ENCODE data around the gene SEMA3C. TPM values are rescaled to one million over a fixed set of nuclear protein-coding genes. Genes with fewer than 3 reads are reported as not detected.

The SEMA3C gene
- total and polyA plus RNA-seq, 2 donors, result 2.8 to 5.6 TPM

- no peak for DNase-seq (ENCODE audit: low read depth in 6 of 9, low spot score in 9 of 9)
- no peak overlapping the region for H3K4me3 ChIP-seq (ENCODE audit: low read length in 2 of 2)
- 90% methylated on average over 3 of the region's 3 CpGs for WGBS
These were observed 1.8 kb downstream of the SEMA3C start for GRCh38 chr7:80916770-80917741.

GRCh38 chr7:80910228-80910627 is 8.6 kb downstream of the SEMA3C start:
- Histone ChIP-seq H3K27me3 (ENCODE audit: control insufficient read depth in 2 of 2, insufficient read depth in 1 of 2, low read length in 1 of 2) (no peaks in the 10 kb centered on the region), H3K4me1 (ENCODE audit: control insufficient read depth in 2 of 2, insufficient read depth in 2 of 2, low read length in 2 of 2) (no peaks in the 10 kb centered on the region), H3K36me3 (ENCODE audit: control insufficient read depth in 2 of 2, insufficient read depth in 2 of 2, low read length in 1 of 2) (no peaks in the 10 kb centered on the region), H3K9me3 (ENCODE audit: control insufficient read depth in 2 of 2, insufficient read depth in 1 of 2, low read length in 1 of 2) (no peaks in the 10 kb centered on the region), H3K4me3 (ENCODE audit: low read length in 2 of 2) (no peak overlapping the region), H3K27ac (ENCODE audit: low read depth in 1 of 2, low read length in 1 of 2) (no peak overlapping the region)
- no peak for DNase-seq (ENCODE audit: low read depth in 6 of 9, low spot score in 9 of 9)
- WGBS, result 94% methylated on average over 1 of the region's 1 CpG

More at GRCh38 chr7:80916770-80917741, 1.8 kb downstream of the SEMA3C start:
- H3K4me1 ChIP-seq (ENCODE audit: control insufficient read depth in 2 of 2, insufficient read depth in 2 of 2, low read length in 2 of 2), result peaks cover 0 to 3% of the 10 kb centered on the region in 2 donors
- no peaks in the 10 kb centered on the region for H3K9me3 ChIP-seq (ENCODE audit: control insufficient read depth in 2 of 2, insufficient read depth in 1 of 2, low read length in 1 of 2)
- peaks cover 4 to 21% of the 10 kb centered on the region in 2 donors for H3K27me3 ChIP-seq (ENCODE audit: control insufficient read depth in 2 of 2, insufficient read depth in 1 of 2, low read length in 1 of 2)
- H3K27ac ChIP-seq (ENCODE audit: low read depth in 1 of 2, low read length in 1 of 2), result no peak overlapping the region
- H3K36me3 ChIP-seq (ENCODE audit: control insufficient read depth in 2 of 2, insufficient read depth in 2 of 2, low read length in 1 of 2), result no peaks in the 10 kb centered on the region

- Histone ChIP-seq H3K4me3 (ENCODE audit: low read length in 2 of 2) (no peak overlapping the region), H3K27me3 (ENCODE audit: control insufficient read depth in 2 of 2, insufficient read depth in 1 of 2, low read length in 1 of 2) (no peaks in the 10 kb centered on the region), H3K4me1 (ENCODE audit: control insufficient read depth in 2 of 2, insufficient read depth in 2 of 2, low read length in 2 of 2) (no peaks in the 10 kb centered on the region), H3K36me3 (ENCODE audit: control insufficient read depth in 2 of 2, insufficient read depth in 2 of 2, low read length in 1 of 2) (no peaks in the 10 kb centered on the region), H3K27ac (ENCODE audit: low read depth in 1 of 2, low read length in 1 of 2) (no peak overlapping the region), H3K9me3 (ENCODE audit: control insufficient read depth in 2 of 2, insufficient read depth in 1 of 2, low read length in 1 of 2) (no peaks in the 10 kb centered on the region)
- DNase-seq (ENCODE audit: low read depth in 6 of 9, low spot score in 9 of 9), result no peak
- 96% methylated on average over 6 of the region's 6 CpGs for WGBS
These were observed 10.5 kb downstream of the SEMA3C start for GRCh38 chr7:80908360-80908797.

- Histone ChIP-seq H3K27me3 (ENCODE audit: control insufficient read depth in 2 of 2, insufficient read depth in 1 of 2, low read length in 1 of 2) (no peaks in the 10 kb centered on the region), H3K9me3 (ENCODE audit: control insufficient read depth in 2 of 2, insufficient read depth in 1 of 2, low read length in 1 of 2) (no peaks in the 10 kb centered on the region), H3K36me3 (ENCODE audit: control insufficient read depth in 2 of 2, insufficient read depth in 2 of 2, low read length in 1 of 2) (no peaks in the 10 kb centered on the region), H3K27ac (ENCODE audit: low read depth in 1 of 2, low read length in 1 of 2) (no peak overlapping the region), H3K4me1 (ENCODE audit: control insufficient read depth in 2 of 2, insufficient read depth in 2 of 2, low read length in 2 of 2) (no peaks in the 10 kb centered on the region), H3K4me3 (ENCODE audit: low read length in 2 of 2) (no peak overlapping the region)
- 92% methylated on average over 4 of the region's 4 CpGs for WGBS
- no peak for DNase-seq (ENCODE audit: low read depth in 6 of 9, low spot score in 9 of 9)
These were observed 11.2 kb downstream of the SEMA3C start for GRCh38 chr7:80907612-80908011.

GRCh38 chr7:80907141-80907601 is 11.7 kb downstream of the SEMA3C start:
- no peak overlapping the region for H3K4me3 ChIP-seq (ENCODE audit: low read length in 2 of 2)
- 94% methylated on average over 4 of the region's 4 CpGs for WGBS
- no peaks in the 10 kb centered on the region for H3K36me3 ChIP-seq (ENCODE audit: control insufficient read depth in 2 of 2, insufficient read depth in 2 of 2, low read length in 1 of 2)
- no peaks in the 10 kb centered on the region for H3K4me1 ChIP-seq (ENCODE audit: control insufficient read depth in 2 of 2, insufficient read depth in 2 of 2, low read length in 2 of 2)
- no peaks in the 10 kb centered on the region for H3K27me3 ChIP-seq (ENCODE audit: control insufficient read depth in 2 of 2, insufficient read depth in 1 of 2, low read length in 1 of 2)
- H3K27ac ChIP-seq (ENCODE audit: low read depth in 1 of 2, low read length in 1 of 2), result no peak overlapping the region
- no peak for DNase-seq (ENCODE audit: low read depth in 6 of 9, low spot score in 9 of 9)
- no peaks in the 10 kb centered on the region for H3K9me3 ChIP-seq (ENCODE audit: control insufficient read depth in 2 of 2, insufficient read depth in 1 of 2, low read length in 1 of 2)

- H3K4me1 ChIP-seq (ENCODE audit: control insufficient read depth in 2 of 2, insufficient read depth in 2 of 2, low read length in 2 of 2), result no peaks in the 10 kb centered on the region
These were observed 13.5 kb downstream of the SEMA3C start for GRCh38 chr7:80905334-80905733.

GRCh38 chr7:80902716-80903308 is 16.0 kb downstream of the SEMA3C start:
- DNase-seq (ENCODE audit: low read depth in 6 of 9, low spot score in 9 of 9), result no peak
- Histone ChIP-seq H3K36me3 (ENCODE audit: control insufficient read depth in 2 of 2, insufficient read depth in 2 of 2, low read length in 1 of 2) (no peaks in the 10 kb centered on the region), H3K4me3 (ENCODE audit: low read length in 2 of 2) (no peak overlapping the region), H3K4me1 (ENCODE audit: control insufficient read depth in 2 of 2, insufficient read depth in 2 of 2, low read length in 2 of 2) (no peaks in the 10 kb centered on the region), H3K9me3 (ENCODE audit: control insufficient read depth in 2 of 2, insufficient read depth in 1 of 2, low read length in 1 of 2) (no peaks in the 10 kb centered on the region), H3K27ac (ENCODE audit: low read depth in 1 of 2, low read length in 1 of 2) (no peak overlapping the region), H3K27me3 (ENCODE audit: control insufficient read depth in 2 of 2, insufficient read depth in 1 of 2, low read length in 1 of 2) (no peaks in the 10 kb centered on the region)
- 96% methylated on average over 6 of the region's 6 CpGs for WGBS

More at GRCh38 chr7:80905334-80905733, 13.5 kb downstream of the SEMA3C start:
- Histone ChIP-seq H3K9me3 (ENCODE audit: control insufficient read depth in 2 of 2, insufficient read depth in 1 of 2, low read length in 1 of 2) (no peaks in the 10 kb centered on the region), H3K36me3 (ENCODE audit: control insufficient read depth in 2 of 2, insufficient read depth in 2 of 2, low read length in 1 of 2) (no peaks in the 10 kb centered on the region), H3K27ac (ENCODE audit: low read depth in 1 of 2, low read length in 1 of 2) (no peak overlapping the region), H3K4me3 (ENCODE audit: low read length in 2 of 2) (no peak overlapping the region), H3K27me3 (ENCODE audit: control insufficient read depth in 2 of 2, insufficient read depth in 1 of 2, low read length in 1 of 2) (no peaks in the 10 kb centered on the region)
- DNase-seq (ENCODE audit: low read depth in 6 of 9, low spot score in 9 of 9), result no peak
- 94% methylated on average over 3 of the region's 3 CpGs for WGBS

- Histone ChIP-seq H3K27me3 (ENCODE audit: control insufficient read depth in 2 of 2, insufficient read depth in 1 of 2, low read length in 1 of 2) (no peaks in the 10 kb centered on the region), H3K36me3 (ENCODE audit: control insufficient read depth in 2 of 2, insufficient read depth in 2 of 2, low read length in 1 of 2) (no peaks in the 10 kb centered on the region), H3K4me3 (ENCODE audit: low read length in 2 of 2) (no peak overlapping the region), H3K27ac (ENCODE audit: low read depth in 1 of 2, low read length in 1 of 2) (no peak overlapping the region), H3K4me1 (ENCODE audit: control insufficient read depth in 2 of 2, insufficient read depth in 2 of 2, low read length in 2 of 2) (no peaks in the 10 kb centered on the region), H3K9me3 (ENCODE audit: control insufficient read depth in 2 of 2, insufficient read depth in 1 of 2, low read length in 1 of 2) (no peaks in the 10 kb centered on the region)
- no peak for DNase-seq (ENCODE audit: low read depth in 6 of 9, low spot score in 9 of 9)
- 100% methylated on average over 1 of the region's 1 CpG for WGBS
These were observed 16.8 kb downstream of the SEMA3C start for GRCh38 chr7:80902019-80902418.
